GM12873 (cell line): ENCODE measurements around the gene TSPAN4.

ENCODE experiments used
- TF ChIP-seq, protein P1 (sequence below): IDR thresholded peaks from 2 replicates; pipeline ENCODE4 v1.5.1; 2012; ENCODE audit warnings: low read depth, mild to moderate bottlenecking, moderate library complexity, low read length, control low read depth; ENCODE audit not compliant: insufficient read depth; ENCODE audit errors: missing control alignments

TSPAN4 gene

DNA sequence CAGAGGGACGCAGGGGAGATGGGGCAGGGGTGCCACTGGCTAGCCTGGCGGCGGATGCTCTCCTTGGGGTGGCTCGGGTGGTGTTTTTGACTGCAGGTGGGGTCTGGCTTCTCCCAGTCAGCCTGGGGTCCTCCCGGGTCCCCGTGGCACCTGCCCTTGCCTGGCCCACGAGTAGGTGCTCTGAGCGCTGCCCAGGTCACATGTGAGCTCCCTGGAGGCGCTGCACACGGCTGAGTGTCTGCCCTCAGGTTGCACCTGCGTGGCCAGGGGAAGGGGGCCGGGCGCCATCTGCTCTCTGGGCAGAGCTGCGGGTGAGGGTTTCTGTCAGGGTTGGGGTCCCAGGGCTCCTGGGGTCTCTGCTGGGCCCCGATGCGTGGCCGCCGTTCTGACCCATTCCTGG lies 5.2 kb downstream of the TSPAN4 start:
- TF ChIP-seq, protein P1, sequence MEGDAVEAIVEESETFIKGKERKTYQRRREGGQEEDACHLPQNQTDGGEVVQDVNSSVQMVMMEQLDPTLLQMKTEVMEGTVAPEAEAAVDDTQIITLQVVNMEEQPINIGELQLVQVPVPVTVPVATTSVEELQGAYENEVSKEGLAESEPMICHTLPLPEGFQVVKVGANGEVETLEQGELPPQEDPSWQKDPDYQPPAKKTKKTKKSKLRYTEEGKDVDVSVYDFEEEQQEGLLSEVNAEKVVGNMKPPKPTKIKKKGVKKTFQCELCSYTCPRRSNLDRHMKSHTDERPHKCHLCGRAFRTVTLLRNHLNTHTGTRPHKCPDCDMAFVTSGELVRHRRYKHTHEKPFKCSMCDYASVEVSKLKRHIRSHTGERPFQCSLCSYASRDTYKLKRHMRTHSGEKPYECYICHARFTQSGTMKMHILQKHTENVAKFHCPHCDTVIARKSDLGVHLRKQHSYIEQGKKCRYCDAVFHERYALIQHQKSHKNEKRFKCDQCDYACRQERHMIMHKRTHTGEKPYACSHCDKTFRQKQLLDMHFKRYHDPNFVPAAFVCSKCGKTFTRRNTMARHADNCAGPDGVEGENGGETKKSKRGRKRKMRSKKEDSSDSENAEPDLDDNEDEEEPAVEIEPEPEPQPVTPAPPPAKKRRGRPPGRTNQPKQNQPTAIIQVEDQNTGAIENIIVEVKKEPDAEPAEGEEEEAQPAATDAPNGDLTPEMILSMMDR: no peak

DNA sequence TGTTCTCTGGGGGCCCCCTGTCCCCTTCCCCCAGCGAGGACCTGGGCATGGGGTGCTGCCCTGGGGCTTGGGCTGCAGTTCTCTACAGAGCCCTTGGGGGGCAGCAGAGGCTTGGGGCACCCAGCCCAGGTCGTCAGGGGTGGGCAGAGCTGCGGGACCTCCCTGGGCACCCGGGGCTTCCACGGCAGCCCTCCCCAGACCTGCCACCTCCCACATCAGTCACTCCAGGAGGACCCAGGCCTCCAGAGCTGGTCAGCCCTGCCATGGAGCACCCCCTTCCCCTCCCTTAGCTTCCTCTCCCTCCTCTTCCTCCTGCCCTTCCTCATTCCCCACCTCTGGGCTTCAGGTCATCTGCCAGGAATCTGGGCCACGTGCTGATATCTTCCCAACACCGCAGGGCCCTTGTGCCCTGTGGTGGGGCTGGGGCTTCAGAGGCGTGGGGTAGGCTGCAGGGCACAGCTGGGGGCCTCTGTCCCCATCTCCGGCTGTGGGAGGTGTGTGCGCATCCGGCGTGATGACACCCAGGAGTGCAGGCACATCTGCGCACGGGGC lies 5.8 kb downstream of the TSPAN4 start:
- TF ChIP-seq, protein P1: peak; percentile 93

DNA sequence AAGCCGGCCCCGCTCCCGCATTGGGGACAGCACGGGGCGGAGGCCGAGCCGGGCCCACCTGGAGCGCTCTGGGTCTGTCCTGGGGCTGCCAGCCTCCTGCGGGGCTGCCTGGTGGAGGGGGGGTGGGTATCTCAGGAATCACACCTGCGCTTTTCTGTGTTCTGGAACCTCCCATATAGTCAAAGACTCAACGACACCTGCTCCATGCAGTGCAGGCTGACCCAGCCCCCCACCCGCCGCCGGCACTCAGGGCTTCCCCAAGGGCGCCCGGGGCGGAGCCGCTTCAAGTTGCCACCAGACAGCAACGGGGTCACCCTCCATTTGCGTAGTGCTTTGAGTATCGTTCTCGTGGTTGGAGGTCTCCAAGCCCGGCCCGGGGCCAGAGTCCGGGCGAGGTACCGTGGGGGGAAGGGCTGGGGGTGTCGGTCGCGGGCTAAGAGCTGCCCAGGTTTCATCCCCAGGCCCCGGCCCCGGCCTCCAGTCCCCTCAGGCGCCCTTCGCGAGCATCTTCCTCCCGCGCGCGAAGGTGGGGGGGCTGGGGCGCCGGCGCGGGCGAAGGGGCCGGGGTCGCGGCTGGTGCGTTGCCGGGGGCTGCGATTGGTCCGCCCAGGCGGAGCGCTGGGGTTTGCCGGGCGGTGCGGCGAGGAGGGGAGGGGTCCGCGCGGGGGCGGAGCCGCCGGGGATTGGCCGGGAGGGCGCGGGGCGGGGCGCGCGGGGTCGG lies 6.6 kb downstream of the TSPAN4 start:
- TF ChIP-seq, protein P1: no peak

DNA sequence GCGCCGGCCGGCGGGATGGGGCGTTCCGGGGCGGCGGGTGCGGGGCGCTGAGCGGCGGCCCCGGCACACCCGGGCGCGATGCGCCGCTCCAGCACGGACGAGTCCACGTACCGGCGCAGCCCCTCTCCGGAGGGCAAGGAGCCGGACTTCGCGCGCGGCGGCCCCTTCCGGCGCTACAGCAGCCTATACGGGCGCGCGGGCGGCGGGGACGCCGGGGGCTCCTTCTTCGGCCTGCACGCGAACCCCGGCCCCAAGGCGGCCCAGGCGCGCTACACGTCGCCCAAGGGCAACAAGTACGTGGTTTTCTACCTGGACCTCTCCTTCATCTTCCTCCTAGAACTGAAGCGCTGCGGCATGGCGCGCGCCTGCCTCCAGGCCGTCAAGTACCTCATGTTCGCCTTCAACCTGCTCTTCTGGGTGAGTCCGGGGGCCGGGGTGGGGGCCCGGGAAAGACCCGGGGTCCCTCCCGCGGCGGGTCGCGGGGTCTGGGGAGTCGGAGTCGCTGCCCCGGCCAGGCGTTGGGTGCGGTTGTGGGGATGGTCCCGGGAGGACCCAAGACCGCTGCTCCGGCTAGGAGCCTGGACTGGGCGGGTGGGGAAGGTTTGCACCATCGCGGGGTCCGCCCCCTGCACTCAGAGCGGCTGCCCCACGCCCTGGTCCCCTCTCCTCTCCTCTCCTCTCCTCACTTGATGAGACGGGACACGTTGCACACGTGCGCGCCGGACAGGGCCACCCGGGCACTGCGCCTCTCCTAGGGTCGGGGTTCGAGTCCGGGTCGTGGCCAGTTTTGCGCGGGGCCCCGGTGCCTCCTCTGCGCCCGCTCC lies 7.5 kb downstream of the TSPAN4 start:
- TF ChIP-seq, protein P1: no peak

DNA sequence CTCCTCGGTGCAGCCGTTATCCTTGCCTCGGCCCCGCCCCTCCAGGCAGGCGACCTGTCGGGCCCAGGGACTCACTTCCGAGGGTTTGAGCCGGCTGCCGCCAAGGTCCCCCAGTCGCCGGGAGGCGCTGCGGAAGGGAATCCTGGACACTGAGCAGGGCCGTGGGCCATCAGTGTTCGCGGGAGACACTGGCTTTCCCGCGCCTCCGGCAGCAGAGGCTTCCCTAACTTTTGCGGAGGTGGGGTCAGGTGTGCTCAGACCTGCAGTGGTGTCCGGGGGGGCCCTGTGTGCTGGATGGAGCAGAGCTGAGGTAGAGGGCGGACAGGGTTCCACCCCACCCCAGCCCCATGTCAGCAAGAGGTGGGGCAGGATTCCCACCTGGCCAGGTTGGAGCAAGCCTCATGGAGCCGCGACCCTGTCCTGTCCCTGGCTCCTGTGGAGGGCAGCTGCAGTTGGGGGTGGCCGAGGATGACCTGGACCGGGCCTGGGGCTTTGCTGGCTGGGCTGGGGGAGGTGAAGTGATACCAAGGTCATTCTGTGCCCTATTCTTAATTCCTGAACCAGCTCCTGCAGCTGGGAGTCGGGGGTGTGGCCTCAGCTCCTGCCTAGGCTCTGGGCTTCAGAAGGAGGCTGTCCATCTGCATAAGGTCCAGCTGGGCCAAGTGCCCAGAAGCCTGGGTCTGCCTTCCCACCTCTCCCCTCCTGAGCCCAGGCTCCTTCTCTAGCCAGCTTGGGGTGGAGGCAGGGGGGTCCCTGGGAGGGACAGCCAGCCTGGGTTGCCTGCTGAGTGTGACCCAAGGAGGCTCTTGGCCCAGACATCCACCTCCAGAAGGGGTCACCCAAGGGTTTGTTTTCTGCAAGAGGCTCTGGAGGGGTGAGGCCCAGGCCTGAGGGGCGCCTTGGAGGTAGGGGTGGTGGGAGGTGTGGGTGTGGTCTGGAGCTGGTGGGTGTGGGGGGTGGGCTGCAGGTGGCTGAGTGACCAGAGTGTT lies 8.4 kb downstream of the TSPAN4 start:
- TF ChIP-seq, protein P1: peak; percentile 42

DNA sequence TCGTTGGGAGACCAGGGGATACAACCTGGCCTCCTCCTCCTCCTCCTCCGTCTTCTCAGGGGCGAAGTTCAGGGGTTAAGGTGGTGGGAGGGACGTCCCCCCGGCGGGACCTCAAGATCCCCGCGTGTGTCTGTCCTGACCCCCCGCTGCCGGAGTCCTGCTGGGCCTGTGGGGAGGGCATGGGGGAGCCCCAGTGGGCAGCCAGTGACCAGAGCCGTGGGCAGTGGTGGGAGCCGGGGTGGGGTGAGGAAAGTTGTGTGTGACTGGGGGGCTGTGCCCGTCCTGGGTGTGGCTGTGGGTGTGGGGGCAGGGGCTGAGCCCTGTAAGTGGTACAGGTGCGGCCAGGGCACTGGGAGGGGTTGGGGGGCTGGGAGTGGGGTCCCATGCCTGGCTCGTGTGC lies 10.1 kb downstream of the TSPAN4 start:
- TF ChIP-seq, protein P1: no peak
